IPS-18a (cell line): ENCODE results near the gene IPO9.

Source experiments
- H3K27ac ChIP-seq: one replicate; pipeline ENCODE4 v1.5.1; 2013; ENCODE audit warnings: low read length
- H3K27me3 ChIP-seq: one replicate; pipeline ENCODE4 v1.6.1; 2013; ENCODE audit warnings: mild to moderate bottlenecking, low read length; ENCODE audit not compliant: control insufficient read depth, insufficient read depth
- H3K36me3 ChIP-seq: one replicate; pipeline ENCODE4 v1.6.1; 2013; ENCODE audit warnings: low read depth, low read length; ENCODE audit not compliant: control insufficient read depth
- H3K4me1 ChIP-seq: one replicate; pipeline ENCODE4 v1.6.1; 2013; ENCODE audit warnings: low read depth, low read length; ENCODE audit not compliant: control insufficient read depth
- H3K4me3 ChIP-seq: one replicate; pipeline ENCODE4 v1.5.1; 2013; ENCODE audit warnings: low read length
- H3K9ac ChIP-seq: one replicate; pipeline ENCODE4 v1.6.1; 2013; ENCODE audit warnings: mild to moderate bottlenecking, low read length, moderate library complexity
- H3K9me3 ChIP-seq: one replicate; pipeline ENCODE4 v1.6.1; 2013; ENCODE audit warnings: low read depth, low read length; ENCODE audit not compliant: control insufficient read depth

IPO9 gene

GRCh38 chr1:201884425-201884824, 55.5 kb downstream of the IPO9 start:
- Histone ChIP-seq H3K27me3 (peaks cover 19% of the 10 kb centered on the region), H3K27ac (no peak overlapping the region), H3K36me3 (no peaks in the 10 kb centered on the region), H3K4me3 (no peak overlapping the region), H3K9me3 (no peaks in the 10 kb centered on the region), H3K9ac (no peak overlapping the region), H3K4me1 (peaks cover 14% of the 10 kb centered on the region)

DNA sequence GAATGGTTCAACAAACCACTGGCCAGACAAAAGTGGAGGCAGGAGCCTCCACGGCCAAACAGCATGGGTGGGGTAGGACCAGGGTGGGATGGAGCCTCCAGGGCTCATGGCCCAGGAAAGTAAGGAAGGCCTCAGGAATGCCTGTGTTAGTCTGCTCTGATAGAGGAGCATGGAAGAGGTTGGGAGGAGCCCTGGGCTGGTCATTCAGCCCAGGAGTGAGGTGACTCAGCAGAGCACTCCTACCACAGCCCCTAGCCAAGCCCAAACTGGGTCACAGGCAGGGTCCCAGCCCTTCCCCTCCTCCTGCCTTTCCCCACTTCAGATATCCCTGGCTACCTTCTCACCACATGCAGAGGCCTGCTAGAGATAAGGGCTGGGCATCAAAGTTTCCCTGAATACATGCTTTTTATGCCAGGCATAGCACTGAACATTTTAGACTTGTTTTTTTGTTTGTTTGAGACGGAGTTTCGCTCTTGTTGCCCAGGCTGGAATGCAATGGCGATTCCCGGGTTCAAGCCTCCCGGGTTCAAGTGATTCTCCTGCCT, 56.6 kb downstream of the IPO9 start:
- H3K9me3 ChIP-seq, result no peaks in the 10 kb centered on the region
- peaks cover 26% of the 10 kb centered on the region for H3K27me3 ChIP-seq
- no peak overlapping the region for H3K27ac ChIP-seq
- H3K36me3 ChIP-seq, result no peaks in the 10 kb centered on the region
- H3K4me1 ChIP-seq, result peaks cover 14% of the 10 kb centered on the region
- H3K4me3 ChIP-seq, result no peak overlapping the region
- no peak overlapping the region for H3K9ac ChIP-seq

- H3K27me3 ChIP-seq, result peaks cover 26% of the 10 kb centered on the region
- no peak overlapping the region for H3K27ac ChIP-seq
- no peaks in the 10 kb centered on the region for H3K9me3 ChIP-seq
- peaks cover 10% of the 10 kb centered on the region for H3K4me1 ChIP-seq
- no peak overlapping the region for H3K9ac ChIP-seq
- no peak overlapping the region for H3K4me3 ChIP-seq
- no peaks in the 10 kb centered on the region for H3K36me3 ChIP-seq
These were observed 57.3 kb downstream of the IPO9 start for GRCh38 chr1:201886103-201886885.

DNA sequence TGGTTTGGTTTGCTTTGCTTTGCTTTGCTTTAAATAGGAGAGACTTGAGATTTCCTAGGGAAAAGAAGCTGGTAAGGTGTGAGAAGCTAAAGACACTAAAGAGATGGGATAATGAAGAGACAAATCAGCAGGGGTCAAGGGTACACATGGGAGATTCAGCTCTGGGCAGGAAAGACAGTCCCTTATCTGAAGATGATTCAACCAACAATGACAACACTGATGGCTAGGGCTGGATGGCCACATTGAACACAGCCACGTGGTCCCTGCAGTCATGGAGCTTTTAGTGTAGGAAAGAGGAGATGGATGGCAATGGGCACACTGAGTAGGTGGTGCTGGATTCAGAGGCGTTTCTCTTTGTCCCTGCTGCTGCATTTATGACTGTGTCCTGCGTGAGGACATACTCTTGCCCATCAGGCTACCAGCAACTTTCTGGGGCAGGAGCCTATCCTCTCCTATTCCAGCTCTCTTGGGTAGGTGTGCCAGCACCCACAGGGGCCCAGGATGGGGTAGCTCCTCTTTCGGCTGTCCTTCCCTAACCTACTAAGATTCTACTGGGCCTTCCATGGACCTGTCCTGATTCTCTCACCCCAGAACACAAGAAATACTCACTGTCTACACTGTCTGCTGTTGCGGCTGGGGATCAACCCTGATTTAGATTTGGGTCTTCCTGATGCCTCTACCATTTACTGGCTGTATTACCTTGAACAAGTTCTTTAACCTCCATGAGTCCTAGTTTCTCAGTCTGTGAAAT, 58.3 kb downstream of the IPO9 start:
- peaks cover 4% of the 10 kb centered on the region for H3K4me1 ChIP-seq
- H3K4me3 ChIP-seq, result no peak overlapping the region
- H3K36me3 ChIP-seq, result no peaks in the 10 kb centered on the region
- no peak overlapping the region for H3K9ac ChIP-seq
- no peak overlapping the region for H3K27ac ChIP-seq
- peaks cover 26% of the 10 kb centered on the region for H3K27me3 ChIP-seq
- no peaks in the 10 kb centered on the region for H3K9me3 ChIP-seq

DNA sequence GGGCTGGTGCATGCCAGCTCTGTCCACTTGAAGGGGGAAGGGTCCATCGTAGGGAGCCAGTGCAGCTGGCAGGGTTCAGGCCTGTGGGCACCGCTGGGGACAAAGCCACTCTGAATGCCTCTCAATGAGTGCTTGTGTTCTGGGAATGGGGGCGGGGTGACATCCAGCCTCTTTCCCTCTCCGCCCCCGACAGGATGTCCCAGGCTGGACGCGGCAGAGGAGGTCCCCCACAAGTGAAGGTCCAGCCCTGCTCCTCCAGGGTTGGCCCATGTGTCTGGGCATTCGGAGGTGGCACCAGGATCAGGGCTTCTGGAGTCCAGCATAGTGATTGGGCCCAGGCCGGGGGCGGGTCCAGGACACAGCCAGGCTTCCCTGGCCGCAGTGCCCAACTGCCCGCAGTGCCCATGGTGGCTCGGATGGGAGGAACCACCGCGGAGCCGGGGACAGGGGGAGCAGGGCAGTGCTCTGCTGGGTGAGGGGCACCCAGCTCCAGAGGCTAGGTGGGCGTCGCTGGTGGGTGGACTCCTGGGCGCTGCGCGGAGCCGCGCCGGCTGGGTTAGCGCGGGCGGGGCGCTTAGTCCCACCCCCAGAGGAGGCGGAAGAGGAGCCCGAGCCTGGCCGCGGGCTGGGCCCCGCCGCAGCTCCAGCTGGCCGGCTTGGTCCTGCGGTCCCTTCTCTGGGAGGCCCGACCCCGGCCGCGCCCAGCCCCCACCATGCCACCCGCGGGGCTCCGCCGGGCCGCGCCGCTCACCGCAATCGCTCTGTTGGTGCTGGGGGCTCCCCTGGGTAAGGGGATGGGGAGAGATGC, 59.5 kb downstream of the IPO9 start, which contains the start of gene SHISA4:
TSS of gene SHISA4 (plus strand) at position 617 of the 808 bp plus-strand sequence. CDS start at position 714, 97 bp downstream.
- peak within 1 kb of the TSS; percentile 73 for H3K4me3 ChIP-seq
- H3K27me3 ChIP-seq, result peaks cover 26% of the 10 kb centered on the region
- H3K9ac ChIP-seq, result peak within 1 kb of the TSS; percentile 25

DNA sequence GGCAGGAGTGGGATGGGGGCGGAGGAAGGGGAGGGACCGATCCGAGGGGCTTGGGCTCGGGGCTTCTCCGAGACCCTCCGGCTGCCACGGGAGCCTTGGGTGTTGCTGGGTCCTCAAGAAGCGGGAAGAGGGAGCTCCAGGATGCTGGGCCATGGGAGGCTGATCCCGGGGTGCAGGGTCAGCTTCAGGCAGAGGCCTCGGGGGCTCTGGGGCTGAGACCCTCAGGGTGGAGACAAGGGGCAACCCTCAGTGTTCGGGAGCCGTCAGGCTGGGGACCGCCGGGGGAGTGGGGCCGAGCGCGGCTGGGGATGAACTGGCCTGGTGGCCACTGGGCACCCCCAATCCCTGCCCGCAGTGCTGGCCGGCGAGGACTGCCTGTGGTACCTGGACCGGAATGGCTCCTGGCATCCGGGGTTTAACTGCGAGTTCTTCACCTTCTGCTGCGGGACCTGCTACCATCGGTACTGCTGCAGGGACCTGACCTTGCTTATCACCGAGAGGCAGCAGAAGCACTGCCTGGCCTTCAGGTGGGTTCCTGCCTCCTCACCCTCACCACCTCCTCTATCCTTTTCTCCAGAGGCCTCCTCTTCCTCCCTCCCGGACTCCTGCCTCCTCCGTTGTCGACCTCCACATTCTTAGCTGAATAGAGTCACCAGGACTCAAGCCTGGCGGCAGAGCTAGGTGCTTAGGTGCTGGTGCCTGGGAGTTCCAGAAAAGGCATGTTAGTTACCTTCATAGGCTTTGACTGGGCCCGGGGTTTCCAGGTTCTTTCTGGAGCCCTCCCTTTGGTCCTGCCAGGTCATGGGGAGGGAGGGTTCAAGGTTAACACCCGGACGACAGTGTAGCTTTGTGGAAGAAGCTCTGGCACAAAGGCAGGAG, 60.4 kb downstream of the IPO9 start:
- H3K9me3 ChIP-seq, result no peaks in the 10 kb centered on the region
- peak overlapping the region; percentile 25 for H3K9ac ChIP-seq

More for the DNA sequence above, 59.5 kb downstream of the IPO9 start, which contains the start of gene SHISA4:
- H3K27ac ChIP-seq, result no peak within 1 kb of the TSS
- H3K9me3 ChIP-seq, result no peaks in the 10 kb centered on the region
- H3K36me3 ChIP-seq, result no peaks in the 10 kb centered on the region
- peaks cover 4% of the 10 kb centered on the region for H3K4me1 ChIP-seq

GRCh38 chr1:201890223-201890622, 61.3 kb downstream of the IPO9 start:
- no peak overlapping the region for H3K4me3 ChIP-seq
- H3K9ac ChIP-seq, result no peak overlapping the region
- no peaks in the 10 kb centered on the region for H3K36me3 ChIP-seq
- H3K27ac ChIP-seq, result no peak overlapping the region
- H3K9me3 ChIP-seq, result no peaks in the 10 kb centered on the region
- H3K27me3 ChIP-seq, result peaks cover 26% of the 10 kb centered on the region
- peaks cover 13% of the 10 kb centered on the region for H3K4me1 ChIP-seq

More for the DNA sequence above, 60.4 kb downstream of the IPO9 start:
- Histone ChIP-seq H3K4me3 (peak overlapping the region; percentile 73), H3K4me1 (peaks cover 11% of the 10 kb centered on the region), H3K36me3 (no peaks in the 10 kb centered on the region), H3K27ac (no peak overlapping the region), H3K27me3 (peaks cover 26% of the 10 kb centered on the region)

- Histone ChIP-seq H3K36me3 (no peaks in the 10 kb centered on the region), H3K9me3 (no peaks in the 10 kb centered on the region), H3K9ac (no peak overlapping the region)
These were observed 62.0 kb downstream of the IPO9 start for GRCh38 chr1:201890806-201891450.

GRCh38 chr1:201891451-201892045, 62.6 kb downstream of the IPO9 start:
- H3K9ac ChIP-seq, result no peak overlapping the region
- peaks cover 26% of the 10 kb centered on the region for H3K27me3 ChIP-seq
- H3K4me3 ChIP-seq, result no peak overlapping the region
- no peaks in the 10 kb centered on the region for H3K9me3 ChIP-seq
- no peak overlapping the region for H3K27ac ChIP-seq
- H3K4me1 ChIP-seq, result peaks cover 13% of the 10 kb centered on the region
- no peaks in the 10 kb centered on the region for H3K36me3 ChIP-seq

More at GRCh38 chr1:201890806-201891450, 62.0 kb downstream of the IPO9 start:
- H3K4me3 ChIP-seq, result no peak overlapping the region
- peaks cover 13% of the 10 kb centered on the region for H3K4me1 ChIP-seq
- peaks cover 26% of the 10 kb centered on the region for H3K27me3 ChIP-seq
- no peak overlapping the region for H3K27ac ChIP-seq

- H3K9ac ChIP-seq, result no peak overlapping the region
- peaks cover 13% of the 10 kb centered on the region for H3K4me1 ChIP-seq
- H3K27me3 ChIP-seq, result peaks cover 26% of the 10 kb centered on the region
- no peaks in the 10 kb centered on the region for H3K9me3 ChIP-seq
- H3K4me3 ChIP-seq, result no peak overlapping the region
- no peak overlapping the region for H3K27ac ChIP-seq
- no peaks in the 10 kb centered on the region for H3K36me3 ChIP-seq
These were observed 63.3 kb downstream of the IPO9 start for GRCh38 chr1:201892211-201892610.
